Activated CD8-positive, alpha-beta memory T cell treated with anti-CD3 and anti-CD28 coated beads, Interleukin-2, amount 50 U/mL, for 24 hours (primary cell): Measurements from ENCODE around the gene IL27RA.
"Not testable (repeated sequence)": the region's sequence is repeated elsewhere in the genome, so short reads cannot be mapped to it uniquely, and the experiment has no call there.

Experiments used
- DNase-seq: peaks from one replicate; pipeline ENCODE4 v3.0.0-alpha.2; 2020; ENCODE audit errors: extremely low read depth

Gene IL27RA

GRCh38 chr19:14028901-14029300 lies 2.7 kb upstream of the IL27RA start:
- no peak for DNase-seq

- peak; percentile 51 for DNase-seq
Observed at GRCh38 chr19:14030997-14031718, 404 bp upstream of the IL27RA start.

DNA sequence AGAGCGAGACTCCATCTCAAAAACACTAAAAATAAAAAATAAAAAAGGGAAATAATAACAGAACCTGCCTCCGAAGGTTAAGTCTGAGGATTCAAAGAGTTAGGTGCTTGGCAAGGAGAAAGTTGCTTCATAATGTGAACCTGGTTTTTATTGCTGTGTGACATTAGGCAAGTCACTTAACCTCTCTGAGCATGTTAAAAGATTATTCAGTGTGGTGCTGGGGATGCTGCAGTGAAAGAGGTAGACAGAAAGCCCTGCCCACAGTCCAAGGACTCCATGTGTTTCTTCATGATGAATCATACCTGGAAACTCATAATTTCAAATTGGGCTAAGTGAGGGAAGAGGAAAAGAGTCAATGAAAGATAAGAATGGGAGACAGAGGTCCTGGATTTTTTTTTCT lies 2.4 kb downstream of the IL27RA start:
- DNase-seq: no peak

GRCh38 chr19:14035159-14035558 lies 3.6 kb downstream of the IL27RA start:
- DNase-seq: not testable (repeated sequence)

DNA sequence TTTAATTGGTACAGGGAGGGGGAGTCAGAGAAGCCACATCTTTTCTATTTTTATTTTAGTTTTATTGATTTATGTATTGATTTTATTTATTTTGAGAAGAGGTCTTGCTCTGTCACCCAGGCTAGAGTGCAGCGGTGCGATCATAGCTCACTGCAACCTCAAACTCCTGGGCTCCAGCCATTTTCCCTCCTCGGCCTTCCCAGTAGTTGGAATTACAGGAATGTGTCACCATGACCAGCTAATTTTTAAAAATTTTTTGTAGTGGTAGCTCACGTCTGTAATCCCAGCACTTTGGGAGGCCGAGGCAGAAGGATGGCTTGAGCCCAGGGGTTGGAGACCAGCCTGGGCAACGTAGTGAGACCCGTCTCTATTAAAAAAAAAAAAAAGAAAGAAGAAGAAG lies 4.1 kb downstream of the IL27RA start:
- no peak for DNase-seq

DNA sequence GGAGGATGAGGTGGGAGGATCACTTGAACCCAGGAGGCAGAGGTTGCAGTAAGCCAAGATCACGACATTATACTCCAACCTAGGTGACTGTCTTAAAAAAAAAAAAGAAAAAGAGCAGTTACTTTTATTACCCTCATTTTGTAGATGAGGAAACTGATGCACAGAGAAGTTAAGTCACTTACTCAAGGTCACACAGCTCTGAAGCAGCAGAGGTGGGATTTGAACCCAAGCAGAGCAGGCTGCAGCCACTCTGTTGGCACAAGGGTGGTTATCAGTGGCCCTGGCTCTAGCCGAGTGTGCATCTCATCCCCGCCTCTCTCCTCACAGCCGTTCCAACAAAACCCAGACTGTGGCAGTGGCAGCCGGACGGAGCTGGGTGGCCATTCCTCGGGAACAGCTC lies 7.6 kb downstream of the IL27RA start:
- no peak for DNase-seq

GRCh38 chr19:14042659-14043608 lies 11.4 kb downstream of the IL27RA start:
- not testable (repeated sequence) for DNase-seq

- not testable (repeated sequence) for DNase-seq
Observed at GRCh38 chr19:14047866-14048265, 16.3 kb downstream of the IL27RA start.

GRCh38 chr19:14048443-14049153 lies 17.0 kb downstream of the IL27RA start:
- peak; percentile 54 for DNase-seq

DNA sequence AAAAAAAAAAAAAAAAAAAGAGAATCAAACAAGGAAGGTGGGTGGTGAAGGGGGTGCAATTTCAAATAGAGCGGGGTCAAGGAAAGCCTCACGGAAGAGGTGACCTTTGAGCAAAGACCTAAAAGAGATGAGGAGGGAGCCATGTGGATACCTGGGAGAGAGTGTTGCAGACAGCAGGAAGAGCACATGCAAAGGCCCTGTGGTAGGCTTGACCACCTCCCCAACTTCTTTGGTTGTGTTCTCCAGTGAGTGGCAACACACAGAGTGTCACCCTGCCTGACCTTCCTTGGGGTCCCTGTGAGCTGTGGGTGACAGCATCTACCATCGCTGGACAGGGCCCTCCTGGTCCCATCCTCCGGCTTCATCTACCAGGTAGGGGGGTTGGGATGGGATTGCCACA lies 18.9 kb downstream of the IL27RA start:
- no peak for DNase-seq

GRCh38 chr19:14050961-14051360 lies 19.4 kb downstream of the IL27RA start:
- DNase-seq: not testable (repeated sequence)

DNA sequence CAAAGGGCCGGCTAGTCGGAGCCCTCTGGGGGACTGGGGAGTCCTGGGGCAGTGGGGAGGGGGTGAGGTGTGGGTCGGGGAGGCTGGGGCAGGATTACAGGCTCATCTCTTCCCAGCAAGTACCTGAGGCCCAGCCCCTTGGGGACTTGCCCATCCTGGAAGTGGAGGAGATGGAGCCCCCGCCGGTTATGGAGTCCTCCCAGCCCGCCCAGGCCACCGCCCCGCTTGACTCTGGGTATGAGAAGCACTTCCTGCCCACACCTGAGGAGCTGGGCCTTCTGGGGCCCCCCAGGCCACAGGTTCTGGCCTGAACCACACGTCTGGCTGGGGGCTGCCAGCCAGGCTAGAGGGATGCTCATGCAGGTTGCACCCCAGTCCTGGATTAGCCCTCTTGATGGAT lies 20.4 kb downstream of the IL27RA start:
- DNase-seq: no peak

DNA sequence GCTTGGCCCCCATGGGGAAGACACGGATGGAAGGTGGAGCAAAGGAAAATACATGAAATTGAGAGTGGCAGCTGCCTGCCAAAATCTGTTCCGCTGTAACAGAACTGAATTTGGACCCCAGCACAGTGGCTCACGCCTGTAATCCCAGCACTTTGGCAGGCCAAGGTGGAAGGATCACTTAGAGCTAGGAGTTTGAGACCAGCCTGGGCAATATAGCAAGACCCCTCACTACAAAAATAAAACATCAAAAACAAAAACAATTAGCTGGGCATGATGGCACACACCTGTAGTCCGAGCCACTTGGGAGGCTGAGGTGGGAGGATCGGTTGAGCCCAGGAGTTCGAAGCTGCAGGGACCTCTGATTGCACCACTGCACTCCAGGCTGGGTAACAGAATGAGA lies 20.9 kb downstream of the IL27RA start:
- DNase-seq: no peak

- no peak for DNase-seq
Observed at GRCh38 chr19:14053032-14053431, 21.5 kb downstream of the IL27RA start.

DNA sequence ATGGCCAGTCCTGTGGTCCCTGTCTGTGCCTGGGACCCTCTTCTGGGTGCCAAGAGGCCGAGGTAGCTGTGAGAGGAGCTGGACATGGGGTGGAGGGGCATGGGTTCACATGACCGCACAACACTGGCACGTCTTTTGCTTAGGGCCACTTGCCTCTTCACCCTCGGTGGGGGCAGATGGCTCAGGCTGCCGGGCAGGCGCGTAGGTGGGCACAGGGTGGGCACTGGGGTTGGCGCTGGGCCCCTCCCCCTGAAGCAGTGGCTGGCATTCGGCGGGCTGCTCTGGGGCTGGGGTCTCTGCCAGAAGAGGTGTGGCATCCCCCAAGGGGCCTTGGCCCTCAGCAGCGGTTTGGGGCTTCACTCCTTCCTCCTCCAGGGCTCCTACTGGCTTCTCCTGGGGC lies 21.9 kb downstream of the IL27RA start:
- no peak for DNase-seq

DNA sequence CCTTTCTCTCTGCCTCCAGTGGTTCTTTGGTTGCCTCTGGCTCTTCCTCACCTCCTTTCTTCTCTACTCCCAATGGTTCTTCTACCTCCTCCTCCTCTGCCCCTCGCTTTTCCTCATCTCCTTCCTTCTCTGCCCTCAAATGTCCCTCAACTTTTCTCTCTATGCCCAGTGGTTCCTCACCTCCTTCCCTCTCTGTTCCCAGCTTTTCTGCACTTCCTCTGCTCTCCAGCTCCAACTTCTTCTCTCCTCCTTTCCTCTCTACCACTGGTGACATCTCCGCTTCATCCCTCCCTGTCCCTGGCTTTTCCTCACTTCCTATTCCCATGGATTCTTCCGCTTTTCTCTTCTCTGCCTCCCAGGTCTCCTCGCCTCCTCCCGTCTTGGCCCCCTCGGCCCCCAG lies 22.5 kb downstream of the IL27RA start:
- DNase-seq: no peak

DNA sequence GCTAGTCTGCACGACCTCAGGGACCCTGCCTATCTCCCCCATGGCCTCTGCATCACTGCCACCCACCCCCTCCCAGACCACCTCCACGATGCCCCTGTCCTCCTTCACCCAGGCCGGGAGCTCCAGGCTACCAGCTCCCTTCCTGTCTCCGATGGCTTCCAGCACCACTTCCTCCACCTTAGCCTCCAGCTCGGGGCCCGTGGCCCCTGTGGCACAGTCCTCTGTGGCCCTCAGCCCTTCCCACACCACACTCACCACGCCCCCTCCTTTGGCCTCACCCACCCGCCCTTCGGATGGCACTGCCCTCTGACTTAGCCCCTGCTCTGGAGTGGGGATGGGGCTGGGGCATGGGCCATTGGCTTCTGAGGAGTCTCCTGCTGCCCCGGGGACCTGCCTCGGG lies 23.2 kb downstream of the IL27RA start:
- DNase-seq: no peak

DNA sequence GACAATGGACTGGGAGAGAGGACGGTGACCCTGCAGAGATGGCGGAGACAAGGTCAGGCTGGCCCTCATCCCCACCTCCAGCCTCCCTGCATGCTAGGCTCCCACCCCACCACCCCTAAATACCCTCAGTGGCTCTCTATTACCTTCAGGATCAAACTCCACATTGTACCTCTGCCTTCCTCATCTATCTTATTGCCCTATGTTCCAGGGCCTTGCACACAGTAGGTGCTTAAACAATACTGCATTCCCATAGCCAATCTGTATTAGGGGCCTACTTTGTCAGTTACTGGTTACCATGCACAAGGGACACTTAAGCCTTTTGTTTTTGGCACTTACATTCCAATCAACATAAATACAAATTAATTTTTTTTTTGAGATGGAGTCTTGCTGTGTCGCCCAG lies 23.8 kb downstream of the IL27RA start:
- no peak for DNase-seq

DNA sequence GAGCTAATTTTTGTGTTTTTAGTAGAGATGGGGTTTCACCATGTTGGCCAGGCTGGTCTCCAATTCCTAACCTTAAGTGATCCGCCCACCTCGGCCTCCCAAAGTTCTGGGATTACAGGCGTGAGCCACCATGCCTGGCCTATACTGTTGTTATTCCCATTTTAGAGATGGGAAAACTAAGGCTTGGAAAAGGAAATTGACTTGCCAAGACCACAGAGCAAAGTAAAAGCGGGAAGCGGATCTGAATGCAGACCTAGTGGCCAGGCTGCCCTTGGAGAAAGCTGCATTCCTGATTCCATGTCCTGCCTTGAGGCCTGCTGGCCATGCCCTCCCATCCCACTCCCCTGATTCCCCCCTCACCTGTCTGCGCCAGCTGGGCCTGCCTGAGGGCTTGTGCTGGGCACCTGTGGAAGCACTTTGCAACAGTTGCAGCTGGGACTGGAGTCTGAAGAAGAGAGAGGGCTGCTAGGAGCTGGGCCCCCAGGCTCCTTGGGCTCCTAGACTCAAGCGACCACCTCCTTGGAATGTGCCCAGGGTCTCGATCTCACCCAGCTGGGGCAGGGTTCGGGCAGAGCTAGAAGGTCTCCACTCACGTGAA lies 24.6 kb downstream of the IL27RA start:
- DNase-seq: no peak

DNA sequence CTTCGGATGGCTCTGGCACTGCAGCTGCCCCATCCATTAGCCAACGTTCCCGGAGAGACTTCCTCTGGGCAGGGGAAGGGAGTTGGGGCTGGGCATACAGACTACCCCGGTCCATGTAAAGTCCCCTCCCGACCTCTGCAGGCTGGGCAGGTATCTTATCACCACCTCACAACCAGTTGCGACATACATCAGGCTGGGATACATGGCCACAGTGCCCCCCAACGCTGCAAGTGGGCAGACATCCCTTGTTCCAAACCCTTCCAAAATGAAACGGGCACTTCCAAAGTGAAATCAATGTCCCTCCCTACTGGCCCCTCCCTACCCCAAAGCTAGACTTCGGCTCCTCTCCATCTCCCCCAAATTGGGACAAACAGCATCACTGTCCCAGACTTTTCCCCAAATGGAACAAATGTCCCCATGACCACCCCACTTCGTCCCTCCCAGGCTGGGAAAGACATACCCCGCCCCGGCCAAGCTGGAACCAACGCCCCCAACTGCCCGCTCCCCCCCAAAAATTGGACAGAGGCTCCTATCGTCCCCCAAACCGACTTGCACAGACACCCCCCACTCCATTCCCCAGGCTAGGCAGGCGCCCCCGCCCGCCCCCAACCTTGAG lies 25.3 kb downstream of the IL27RA start:
- no peak for DNase-seq
